ENCODE measurements around the gene LMAN1L. TPM values are rescaled to one million over a fixed set of nuclear protein-coding genes. Genes with fewer than 3 reads are reported as not detected.

LMAN1L gene
- total RNA-seq, 6 experiments from 2014 or later, result not detected

DNA sequence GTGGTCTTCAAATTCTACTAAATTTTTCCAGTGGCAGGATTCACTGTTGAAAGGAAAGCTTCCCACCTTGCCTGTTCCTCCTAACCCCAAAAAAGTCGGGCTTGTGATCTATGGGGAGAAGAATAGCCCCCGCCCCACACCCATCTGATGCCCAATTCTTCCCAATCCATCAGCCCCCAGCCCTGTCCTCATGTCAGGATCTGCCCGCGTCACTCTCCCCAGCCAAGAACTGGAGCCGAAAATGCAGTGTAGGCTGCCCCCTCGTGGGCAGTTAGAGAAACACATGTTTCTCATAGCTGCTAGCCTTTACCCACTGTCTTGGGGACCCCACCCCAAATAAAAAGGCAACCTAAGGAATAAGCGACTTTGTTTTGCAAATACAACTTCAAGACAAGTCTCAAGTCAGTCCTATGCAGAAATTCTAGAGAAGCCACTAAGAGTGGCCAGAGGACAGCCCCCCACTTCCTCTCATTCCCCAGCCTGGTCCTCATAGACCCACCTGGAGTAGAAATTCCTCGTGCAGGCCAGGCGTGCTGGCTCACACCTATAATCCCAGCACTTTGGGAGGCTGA is 43.8 kb upstream of the LMAN1L start:
- intact Hi-C loops (cut with DNase I), result loop anchor here (2.0 to 5.0 kb wide), 2 partner anchors 134 to 137 kb away; no protein-coding TSS in a partner anchor
- ATAC-seq, result peak; percentile 68 to 75 (median 74)
- Histone ChIP-seq H3K27me3 (no peaks in the 10 kb centered on the region), H3K4me1 (peaks cover 0 to 4% (median 0%) of the 10 kb centered on the region in 4 donors), H3K4me3 (no peak overlapping the region), H3K27ac (no peak overlapping the region), H3K36me3 (no peaks in the 10 kb centered on the region), H3K9me3 (no peaks in the 10 kb centered on the region)
- TF ChIP-seq, protein P1, sequence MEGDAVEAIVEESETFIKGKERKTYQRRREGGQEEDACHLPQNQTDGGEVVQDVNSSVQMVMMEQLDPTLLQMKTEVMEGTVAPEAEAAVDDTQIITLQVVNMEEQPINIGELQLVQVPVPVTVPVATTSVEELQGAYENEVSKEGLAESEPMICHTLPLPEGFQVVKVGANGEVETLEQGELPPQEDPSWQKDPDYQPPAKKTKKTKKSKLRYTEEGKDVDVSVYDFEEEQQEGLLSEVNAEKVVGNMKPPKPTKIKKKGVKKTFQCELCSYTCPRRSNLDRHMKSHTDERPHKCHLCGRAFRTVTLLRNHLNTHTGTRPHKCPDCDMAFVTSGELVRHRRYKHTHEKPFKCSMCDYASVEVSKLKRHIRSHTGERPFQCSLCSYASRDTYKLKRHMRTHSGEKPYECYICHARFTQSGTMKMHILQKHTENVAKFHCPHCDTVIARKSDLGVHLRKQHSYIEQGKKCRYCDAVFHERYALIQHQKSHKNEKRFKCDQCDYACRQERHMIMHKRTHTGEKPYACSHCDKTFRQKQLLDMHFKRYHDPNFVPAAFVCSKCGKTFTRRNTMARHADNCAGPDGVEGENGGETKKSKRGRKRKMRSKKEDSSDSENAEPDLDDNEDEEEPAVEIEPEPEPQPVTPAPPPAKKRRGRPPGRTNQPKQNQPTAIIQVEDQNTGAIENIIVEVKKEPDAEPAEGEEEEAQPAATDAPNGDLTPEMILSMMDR (IDR thresholded peaks at IDR 0.05), result peak; percentile 71 to 89 (median 73)
- no peak for TF ChIP-seq POLR2A (IDR thresholded peaks at IDR 0.05)
- 0% methylated on average over 5 of the region's 9 CpGs for WGBS (ENCODE audit: insufficient coverage, low coverage, low lambda C conversion rate, missing lambda C conversion rate)
- DNase-seq, result peak in 2 of 3 donors; percentile 67 to 72

DNA sequence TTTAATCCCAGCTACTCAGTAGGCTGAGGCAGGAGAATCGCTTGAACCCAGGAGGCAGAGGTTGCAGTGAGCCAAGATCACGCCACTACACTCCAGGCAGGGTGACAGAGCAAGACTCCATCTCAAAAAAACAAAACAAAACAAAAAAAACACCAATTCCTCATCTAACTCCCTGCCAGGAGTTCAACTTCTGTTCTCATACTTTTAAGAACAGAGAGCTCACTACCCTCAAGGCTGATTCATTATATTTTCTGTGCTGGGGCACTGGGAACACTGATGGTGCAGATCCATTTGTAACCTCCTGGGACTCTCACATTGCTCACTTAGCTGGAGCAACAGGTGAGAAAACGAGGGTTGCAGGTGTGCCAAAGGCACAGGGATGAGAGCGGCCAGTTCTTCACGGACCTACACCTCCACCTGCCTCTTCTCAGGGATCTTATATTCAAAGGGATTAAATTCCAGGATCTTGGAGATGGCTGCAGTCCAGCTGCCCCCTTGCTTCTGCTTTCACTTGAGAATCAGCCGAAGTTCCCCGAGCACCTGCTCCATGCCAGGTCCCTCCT is 43.1 kb upstream of the LMAN1L start:
- H3K4me3 ChIP-seq, result no peak overlapping the region
- TF ChIP-seq, protein P1 (IDR thresholded peaks at IDR 0.05), result no peak
- no peak for TF ChIP-seq POLR2A (IDR thresholded peaks at IDR 0.05)
- no peaks in the 10 kb centered on the region for H3K27me3 ChIP-seq
- 51% methylated on average over 5 of the region's 7 CpGs for WGBS (ENCODE audit: insufficient coverage, low coverage, low lambda C conversion rate, missing lambda C conversion rate)
- no peaks in the 10 kb centered on the region for H3K9me3 ChIP-seq
- DNase-seq (no peak), ATAC-seq (no peak)
- intact Hi-C loops (cut with DNase I), result loop anchor here (2.0 to 5.0 kb wide), 2 partner anchors 135 to 137 kb away; no protein-coding TSS in a partner anchor
- no peak overlapping the region for H3K27ac ChIP-seq
- H3K4me1 ChIP-seq, result peaks cover 0 to 4% (median 0%) of the 10 kb centered on the region in 4 donors
- no peaks in the 10 kb centered on the region for H3K36me3 ChIP-seq

- Histone ChIP-seq H3K9me3 (no peaks in the 10 kb centered on the region), H3K4me1 (peaks cover 0 to 4% (median 0%) of the 10 kb centered on the region in 4 donors), H3K27ac (no peak overlapping the region), H3K4me3 (no peak overlapping the region), H3K27me3 (no peaks in the 10 kb centered on the region), H3K36me3 (no peaks in the 10 kb centered on the region)
- no peak for TF ChIP-seq POLR2A (IDR thresholded peaks at IDR 0.05)
- TF ChIP-seq, protein P1 (IDR thresholded peaks at IDR 0.05), result no peak
- intact Hi-C loops (cut with DNase I), result no loop called here
- WGBS (ENCODE audit: insufficient coverage, low coverage, low lambda C conversion rate, missing lambda C conversion rate), result 0% methylated on average over 1 of the region's 4 CpGs
- ATAC-seq (no peak), DNase-seq (peak in 1 of 3 donors; percentile 43)
Measured at GRCh38 chr15:74770211-74770903, 42.3 kb upstream of the LMAN1L start.

DNA sequence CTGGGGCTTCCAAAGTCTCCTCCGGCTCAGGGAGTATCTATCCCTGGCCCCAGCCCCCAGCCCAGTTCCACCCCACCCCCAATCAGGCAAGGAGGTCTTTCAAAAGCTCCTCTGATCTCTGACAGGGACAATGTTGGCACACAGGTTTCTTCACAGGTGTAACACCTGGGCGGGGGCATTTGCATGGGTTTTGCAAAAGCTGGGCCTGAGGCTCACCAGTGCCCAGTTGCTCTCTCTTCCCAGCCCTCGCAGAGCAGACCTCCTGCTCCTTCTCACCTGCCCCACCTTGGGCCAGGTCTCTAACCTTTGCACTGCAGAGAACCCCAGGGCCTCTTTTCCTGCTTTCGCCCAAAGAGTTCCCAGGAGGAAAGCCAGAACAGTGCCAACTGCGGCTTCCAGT is 39.3 kb upstream of the LMAN1L start:
- H3K27ac ChIP-seq, result no peak overlapping the region
- intact Hi-C loops (cut with DNase I), result no loop called here
- ATAC-seq, result no peak
- no peaks in the 10 kb centered on the region for H3K36me3 ChIP-seq
- peaks cover 0 to 15% (median 5%) of the 10 kb centered on the region in 4 donors for H3K4me1 ChIP-seq
- H3K4me3 ChIP-seq, result no peak overlapping the region
- no peaks in the 10 kb centered on the region for H3K27me3 ChIP-seq
- TF ChIP-seq, protein P1 (IDR thresholded peaks at IDR 0.05), result no peak
- no peak for TF ChIP-seq POLR2A (IDR thresholded peaks at IDR 0.05)
- WGBS (ENCODE audit: insufficient coverage, low coverage, low lambda C conversion rate, missing lambda C conversion rate), result 86% methylated on average over 2 of the region's 5 CpGs
- H3K9me3 ChIP-seq, result no peaks in the 10 kb centered on the region
- no peak for DNase-seq
